ENCODE data around the gene FAM135A.

DNA sequence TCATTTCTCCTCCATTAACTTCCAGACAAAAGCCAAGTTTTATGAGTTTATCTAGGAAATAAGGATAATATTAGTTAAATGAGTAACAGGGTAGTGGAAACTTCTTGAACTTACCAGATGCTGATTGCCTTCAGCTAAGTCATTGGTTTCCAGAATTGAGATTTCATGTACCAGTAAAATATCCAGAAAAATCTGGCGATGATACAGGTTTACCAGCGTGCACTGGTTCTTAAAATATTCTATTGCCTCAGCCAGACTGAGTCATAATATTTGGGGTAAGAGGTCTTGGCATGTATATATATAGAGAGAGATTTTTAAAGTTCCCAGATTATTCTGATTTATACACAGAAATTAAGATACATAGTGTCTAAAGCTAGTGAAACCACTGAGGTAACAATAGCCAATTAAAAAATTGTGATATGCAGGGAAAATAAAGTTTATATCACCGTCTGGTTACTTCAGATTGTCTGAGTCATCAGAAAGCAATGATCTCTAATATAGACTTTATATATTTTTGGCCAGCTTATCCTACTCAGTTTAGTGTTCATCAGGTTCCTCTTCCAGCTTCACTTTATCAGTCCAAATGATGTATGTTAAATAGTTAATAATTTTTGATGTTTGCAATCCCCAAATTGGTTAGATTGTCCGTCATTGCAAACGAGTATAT lies 113.9 kb downstream of the FAM135A start:
- TF ChIP-seq EZH2 (IDR thresholded peaks at IDR 0.05; ENCODE audit: low read depth) (no peak), CTCF (conservative IDR thresholded peaks at IDR 0.05) (no peak)

All from PC-9 (cell line).